Endothelial cell of umbilical vein (primary cell): ENCODE results near the gene VAV2. TPM values are rescaled to one million over a fixed set of nuclear protein-coding genes. Genes with fewer than 3 reads are reported as not detected.

Source experiments
- BruUV-seq: library from RNA; stranded (reverse); fragments of 400-500 nt; replicated peaks from 2 replicates; lab custom pipeline; 2021; lab: Mats Ljungman, UMichigan
- CTCF ChIA-PET: fragments of 300-600, 350-600 bp; sonication (Branson Sonifier 250); formaldehyde crosslinking; loops from one replicate; lab custom pipeline; 2021; ENCODE audit warnings: antibody characterized with exemption, inconsistent platforms; lab: Charles Lee
- POLR2A ChIA-PET: fragments of 300-600, 350-600 bp; sonication (Branson Sonifier 250); formaldehyde crosslinking; loops from one replicate; lab custom pipeline; 2021; ENCODE audit warnings: antibody characterized with exemption, inconsistent platforms; lab: Charles Lee
- DNase-seq: peaks from one replicate; pipeline ENCODE4 v3.0.0-alpha.2; 2011; ENCODE audit warnings: low read depth, low spot score
- FAIRE-seq: peaks from 2 replicates; lab custom pipeline; 2011; peaks lifted over from hg19 to GRCh38; lab: Jason Lieb, UNC
- H2AFZ ChIP-seq: 2 replicates; pipeline ENCODE4 v1.6.0; 2012; ENCODE audit warnings: low read depth, low read length, control low read depth, inconsistent platforms
- H3K27ac ChIP-seq: 2 replicates; pipeline ENCODE4 v1.5.1; 2011; ENCODE audit warnings: low read depth, mild to moderate bottlenecking, control low read depth, low read length, moderate library complexity; ENCODE audit not compliant: insufficient read depth
- H3K27me3 ChIP-seq, 2 experiments: 2 replicates each; pipeline versions ENCODE4 v1.6.0 to v1.6.1; 2011; ENCODE audit warnings: low read length in 2 of 2, mixed read lengths in 1 of 2; ENCODE audit not compliant: control insufficient read depth in 2 of 2, insufficient read depth in 2 of 2
- H3K36me3 ChIP-seq, 2 experiments: 2 replicates in 1 of 2; 3 replicates in 1 of 2; pipeline ENCODE4 v1.5.1; 2011; ENCODE audit warnings: low read length in 2 of 2, mild to moderate bottlenecking in 1 of 2, moderate library complexity in 1 of 2; ENCODE audit not compliant: control insufficient read depth in 2 of 2, insufficient read depth in 2 of 2; ENCODE audit errors: extremely low read depth in 1 of 2
- H3K4me1 ChIP-seq: 3 replicates; pipeline ENCODE4 v1.5.1; 2011; ENCODE audit warnings: mild to moderate bottlenecking, low read length; ENCODE audit not compliant: control insufficient read depth, insufficient read depth; ENCODE audit errors: extremely low read depth
- H3K4me2 ChIP-seq: 2 replicates; pipeline ENCODE4 v1.6.1; 2011; ENCODE audit warnings: low read length, control low read depth, mixed read lengths; ENCODE audit not compliant: insufficient read depth
- H3K4me3 ChIP-seq, 3 experiments: fragments of 200-600 bp in 1 of 3; sonication (generic), shearing (Covaris generic) in 1 of 3; replicated peaks in 1 of 3; 2 replicates each; pipeline ENCODE4 v1.5.1; 2011 to 2016; ENCODE audit warnings: control low read depth in 3 of 3, low read length in 3 of 3, mild to moderate bottlenecking in 2 of 3, inconsistent platforms in 1 of 3, low read depth in 1 of 3, moderate library complexity in 1 of 3; ENCODE audit not compliant: insufficient read depth in 1 of 3
- H3K79me2 ChIP-seq: 2 replicates; pipeline ENCODE4 v1.6.0; 2012; ENCODE audit warnings: low read length, inconsistent platforms; ENCODE audit not compliant: control insufficient read depth, insufficient read depth
- H3K9ac ChIP-seq: replicated peaks from 2 replicates; pipeline ENCODE3; 2011; ENCODE audit warnings: low read length, control low read depth; ENCODE audit not compliant: insufficient read depth; ENCODE audit errors: extremely low read depth
- H3K9me1 ChIP-seq: replicated peaks from 3 replicates; pipeline ENCODE4 v1.6.0; 2011; ENCODE audit warnings: mild to moderate bottlenecking, low read length; ENCODE audit not compliant: control insufficient read depth, insufficient read depth; ENCODE audit errors: extremely low read depth
- H3K9me3 ChIP-seq: replicated peaks from 2 replicates; pipeline ENCODE4 v1.5.1; 2012; ENCODE audit warnings: low read length, inconsistent platforms; ENCODE audit not compliant: control insufficient read depth, insufficient read depth
- H4K20me1 ChIP-seq: replicated peaks from 2 replicates; pipeline ENCODE3; 2011; ENCODE audit warnings: mild to moderate bottlenecking, low read length; ENCODE audit not compliant: control insufficient read depth, insufficient read depth; ENCODE audit errors: extremely low read depth
- CTCF ChIP-seq, 2 donors: IDR thresholded peaks; 1 replicate in 1 of 2; 2 replicates in 1 of 2; pipeline ENCODE4 v1.5.1; 2011; ENCODE audit warnings: low read length in 2 of 2, mild to moderate bottlenecking in 2 of 2, moderate library complexity in 2 of 2, control low read depth in 1 of 2, inconsistent platforms in 1 of 2, low read depth in 1 of 2; ENCODE audit not compliant: insufficient read depth in 1 of 2; ENCODE audit errors: extremely low read depth in 1 of 2
- EZH2 ChIP-seq: IDR thresholded peaks from 2 replicates; pipeline ENCODE4 v1.6.1; 2012; ENCODE audit warnings: borderline replicate concordance, low read depth, mild to moderate bottlenecking, moderate library complexity, low read length, inconsistent platforms; ENCODE audit not compliant: severe bottlenecking
- FOS ChIP-seq: IDR thresholded peaks from 2 replicates; pipeline ENCODE4 v1.6.1; 2011; ENCODE audit warnings: mild to moderate bottlenecking, low read length, moderate library complexity, borderline replicate concordance; ENCODE audit not compliant: insufficient read depth
- GATA2 ChIP-seq: IDR thresholded peaks from 2 replicates; pipeline ENCODE4 v1.7.0; 2011; ENCODE audit warnings: low read depth, mild to moderate bottlenecking, moderate library complexity, mixed read lengths, low read length; ENCODE audit not compliant: insufficient read length, insufficient read depth
- JUN ChIP-seq: IDR thresholded peaks from 2 replicates; pipeline ENCODE4 v1.6.1; 2011; ENCODE audit warnings: borderline replicate concordance, low read depth; ENCODE audit not compliant: insufficient read length, insufficient read depth
- MAX ChIP-seq: IDR thresholded peaks from 2 replicates; pipeline ENCODE4 v1.6.1; 2011; ENCODE audit not compliant: insufficient read depth, insufficient read length
- MYC ChIP-seq: IDR thresholded peaks from one replicate; pipeline ENCODE4 v1.6.1; 2011; ENCODE audit warnings: mild to moderate bottlenecking, low read depth, low read length
- POLR2A ChIP-seq: IDR thresholded peaks from 2 replicates; pipeline ENCODE4 v1.6.1; 2012; ENCODE audit warnings: low read depth, mild to moderate bottlenecking, control low read depth, low read length
- POLR2AphosphoS5 ChIP-seq: IDR thresholded peaks from 2 replicates; pipeline ENCODE4 v1.6.1; 2012; ENCODE audit warnings: low read depth, mild to moderate bottlenecking, control low read depth, low read length, moderate library complexity; ENCODE audit not compliant: insufficient read depth
- dilution Hi-C: fragments of 300-500 bp; cut with MboI; formaldehyde crosslinking; loops from one replicate; pipeline ENCODE4 v1.15.0; 2019; ENCODE audit warnings: low sequenced_read_pairs; ENCODE audit not compliant: extremely low pct_ligation_motif_present
- intact Hi-C: fragments of 100-400 bp; cut with micrococcal nuclease; formaldehyde crosslinking; loops from one replicate; pipeline ENCODE4 v1.10.0; 2022
- polyA plus RNA-seq, 4 experiments: library from polyadenylated mRNA; depleted of rRNA in 3 of 4; stranded (reverse) in 3 of 4; unstranded in 1 of 4; fragments of >200 nt; gene quantifications; 2 replicates each; pipeline versions ENCODE4 v1.2.1 to v1.2.3, GENCODE V29; 2011 to 2012; ENCODE audit warnings: missing spikeins in 1 of 4
- total RNA-seq: library from RNA; stranded (reverse); gene quantifications from 2 replicates; pipeline ENCODE4 v1.2.3, GENCODE V29; 2021

Gene VAV2
- total and polyA plus RNA-seq, 2 donors (not counting 3 experiments of a cell fraction or from before 2014, with no cell fraction given): 10.6 to 30.6 TPM

- dilution Hi-C loops: no loop called here
- no peak for FAIRE-seq
- H3K79me2 ChIP-seq: peaks cover 51% of the 10 kb centered on the region
Measured at GRCh38 chr9:133991214-133991921, 756 bp downstream of the VAV2 start.

More at GRCh38 chr9:133991214-133991921, 756 bp downstream of the VAV2 start:
- Histone ChIP-seq H3K4me1 (peaks cover 15% of the 10 kb centered on the region), H3K9me1 (no peaks in the 10 kb centered on the region), H3K9me3 (no peaks in the 10 kb centered on the region), H2AFZ (peak overlapping the region; percentile 30), H3K27ac (peak overlapping the region; percentile 69), H3K27me3 (no peaks in the 10 kb centered on the region), H3K9ac (peak overlapping the region; percentile 69), H4K20me1 (no peaks in the 10 kb centered on the region), H3K4me3 (peak overlapping the region; percentile 51 to 67 (median 64)), H3K36me3 (no peaks in the 10 kb centered on the region), H3K4me2 (peak overlapping the region; percentile 75)
- TF ChIP-seq JUN: no peak
- no peak for TF ChIP-seq GATA2
- no peak for TF ChIP-seq CTCF (IDR thresholded peaks at IDR 0.05; ENCODE audit: extremely low read depth in 1 of 2, insufficient read depth in 1 of 2, low read depth in 1 of 2, low read length in 2 of 2)
- TF ChIP-seq MYC: no peak
- no peak for TF ChIP-seq MAX
- TF ChIP-seq POLR2A: no peak
- no peak for TF ChIP-seq FOS
- no peak for TF ChIP-seq POLR2AphosphoS5
- TF ChIP-seq EZH2: no peak
- intact Hi-C loops: loop anchor here (2.0 to 5.0 kb wide), 3 partner anchors 31 to 144 kb away; no protein-coding TSS in a partner anchor
- TSS peak; percentile 42 for BruUV-seq
- CTCF ChIA-PET: interaction anchor here (1.0 to 1.4 kb wide), 13 partner anchors 19 to 212 kb away, joined by 3 to 14 read pairs (median 4); no protein-coding TSS in a partner anchor
- POLR2A ChIA-PET: interaction anchor here (0.6 to 0.9 kb wide), 3 partner anchors 32 to 204 kb away, joined by 4 to 5 read pairs (median 4); no protein-coding TSS in a partner anchor
- peak; percentile 18 for DNase-seq
